GM21360 (cell line): ENCODE results near the gene RNF38.
"Not testable (repeated sequence)": the region's sequence is repeated elsewhere in the genome, so short reads cannot be mapped to it uniquely, and the experiment has no call there.

Experiments
- ATAC-seq: cut with Tn5 transposase; IDR thresholded peaks from one replicate; pipeline ENCODE4 v1.9.1; 2021; ENCODE audit warnings: mild to moderate bottlenecking, moderate library complexity; ENCODE audit not compliant: unreplicated experiment

RNF38 gene

DNA sequence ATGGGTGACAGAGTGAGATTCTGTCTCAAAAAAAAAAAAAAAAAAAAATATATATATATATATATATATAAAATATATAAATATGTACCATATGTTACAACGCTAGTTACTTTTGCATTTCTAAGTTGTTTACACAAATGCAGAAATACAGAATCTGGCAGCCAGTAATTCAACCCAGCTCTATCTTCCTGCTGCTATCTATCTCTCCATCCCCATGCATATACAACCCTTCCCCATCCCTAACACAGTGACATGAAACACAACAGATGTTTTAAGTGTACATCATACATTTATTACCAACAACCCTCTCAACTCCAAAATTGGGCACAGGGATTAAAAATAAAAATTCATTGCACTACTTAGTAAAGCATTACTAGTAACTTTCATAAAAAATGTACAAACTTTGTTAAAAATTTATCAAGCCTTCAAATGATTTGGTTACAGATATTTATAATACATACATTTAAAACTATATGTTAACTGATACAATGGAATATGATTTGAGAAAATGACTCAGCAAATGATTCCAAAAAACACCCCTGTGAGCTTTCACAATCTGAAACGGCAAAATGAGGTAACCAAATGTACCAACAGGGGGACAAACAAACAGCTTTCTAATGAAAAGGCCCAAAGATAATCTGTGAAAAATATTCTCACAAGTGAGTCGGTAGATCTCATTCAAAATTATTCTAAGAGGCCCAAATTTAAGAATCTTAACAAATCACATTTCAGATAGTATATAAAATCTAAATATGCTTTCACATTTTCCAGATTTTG, 63.8 kb downstream of the RNF38 start:
- no peak for ATAC-seq

DNA sequence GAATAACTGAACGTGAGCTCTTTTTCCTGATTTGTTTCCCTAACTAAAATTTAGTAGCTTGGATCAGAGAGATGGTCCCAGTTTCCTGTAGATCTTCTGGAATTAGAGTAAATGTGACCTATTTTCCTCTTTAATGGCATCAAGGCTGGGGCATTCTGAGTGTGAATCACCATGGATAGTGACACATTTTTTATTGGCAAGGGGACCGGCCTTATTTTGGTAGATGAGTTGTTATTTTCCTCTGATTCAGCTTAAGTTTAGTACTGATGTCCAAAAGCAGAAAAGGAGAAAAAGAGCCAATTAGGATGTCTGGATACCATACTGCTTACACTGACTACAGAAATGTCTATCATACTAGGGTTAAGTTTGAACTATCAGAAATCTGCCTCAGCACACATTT, 68.1 kb downstream of the RNF38 start:
- no peak for ATAC-seq

DNA sequence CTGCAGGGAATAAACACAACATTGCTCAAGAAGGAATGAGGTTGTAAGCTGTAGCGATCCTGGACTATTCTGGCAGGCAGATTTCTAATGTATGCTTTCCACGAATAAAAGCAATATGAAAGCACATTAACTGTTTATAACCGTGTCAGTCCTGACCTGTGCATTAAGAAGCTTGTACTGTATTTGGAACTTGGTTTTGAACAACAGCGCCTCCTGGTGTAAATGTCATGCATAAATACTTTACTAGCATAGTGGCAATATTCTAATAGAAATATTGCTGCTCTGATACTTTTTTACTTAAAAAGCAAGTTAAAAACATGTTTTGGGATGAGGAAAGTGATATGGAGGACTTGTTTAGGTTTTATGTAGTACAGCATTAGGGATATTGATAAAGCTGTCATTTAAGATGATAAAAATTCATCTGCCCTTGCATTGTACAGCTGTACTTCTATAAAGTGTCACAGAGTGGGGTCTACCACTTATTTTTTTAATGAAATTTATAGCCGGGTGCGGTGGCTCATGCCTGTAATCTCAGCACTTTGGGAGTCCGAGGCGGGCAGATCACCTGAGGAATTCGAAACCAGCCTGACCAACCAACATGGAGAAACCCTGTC, 71.2 kb downstream of the RNF38 start:
- ATAC-seq, result no peak

DNA sequence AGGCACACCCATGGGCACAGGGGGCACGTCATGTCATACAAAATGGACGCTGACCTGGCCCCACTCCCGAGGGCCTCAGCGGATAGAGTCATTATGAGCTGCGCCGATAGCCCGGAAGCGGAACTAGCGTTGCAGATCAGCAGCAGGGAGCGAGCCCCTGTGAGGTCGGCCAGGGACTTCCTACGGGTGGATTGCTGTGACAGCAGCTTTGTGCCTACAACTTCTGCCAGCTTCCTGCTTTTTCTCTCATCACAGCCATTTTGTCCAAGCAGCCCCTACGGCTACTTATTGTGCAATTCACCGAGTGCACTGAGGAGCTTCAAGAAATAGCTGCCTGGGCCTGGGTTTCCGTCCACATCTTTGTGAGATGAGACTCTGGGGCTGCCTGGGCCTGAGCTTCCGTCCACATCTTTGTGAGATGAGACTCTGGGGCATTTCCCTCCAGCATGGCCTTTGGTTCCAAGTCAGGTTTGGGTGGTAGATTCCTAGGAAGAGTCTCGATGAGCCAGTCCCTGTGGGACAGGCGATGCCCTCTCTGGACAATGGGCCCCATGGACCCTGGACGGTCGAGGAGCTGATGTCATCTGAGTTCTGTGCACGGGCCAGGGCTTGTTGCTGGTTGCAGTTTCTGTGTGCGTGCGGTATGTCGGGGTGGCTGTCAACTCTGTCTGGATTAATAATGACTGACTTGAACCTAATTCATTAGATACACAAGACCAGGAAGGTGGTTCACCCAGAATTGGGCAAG, 74.8 kb downstream of the RNF38 start:
- no peak for ATAC-seq

DNA sequence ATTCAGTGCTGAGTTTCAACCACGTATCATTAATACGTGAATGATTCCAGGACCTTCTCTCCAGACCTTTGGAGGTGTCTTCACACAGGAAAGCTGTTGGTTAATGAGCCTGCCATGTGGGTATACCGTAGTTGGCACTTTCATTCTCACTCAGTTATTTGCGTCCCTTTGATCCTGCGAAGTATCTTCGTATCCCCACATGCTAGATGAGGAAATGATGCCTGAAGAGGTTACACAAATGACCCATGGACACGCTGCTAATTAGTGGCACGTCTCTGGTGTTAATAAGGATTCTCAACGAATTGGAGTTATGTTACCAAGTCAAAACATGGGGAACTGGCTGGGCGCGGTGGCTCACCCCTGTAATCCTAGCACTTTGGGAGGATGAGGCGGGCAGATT, 76.1 kb downstream of the RNF38 start:
- no peak for ATAC-seq

DNA sequence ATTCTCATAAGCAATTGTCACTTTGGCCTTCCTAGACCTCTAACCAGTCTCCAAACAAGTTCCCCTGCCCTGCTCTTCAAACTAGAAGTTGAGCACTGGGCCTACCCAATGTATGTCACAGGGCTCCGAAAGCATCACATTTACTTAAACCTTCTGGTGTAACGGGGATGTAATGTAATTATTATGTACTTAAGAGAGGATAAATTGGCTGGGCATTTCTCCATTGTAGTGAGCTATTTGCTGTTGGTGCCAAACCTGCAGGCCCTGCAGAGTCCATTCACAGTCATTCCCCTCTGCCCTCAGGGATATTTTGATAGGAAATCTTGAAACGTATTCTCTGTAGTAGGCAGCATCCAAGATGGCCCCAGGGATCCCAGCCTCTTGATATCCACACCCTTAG, 77.6 kb downstream of the RNF38 start:
- ATAC-seq, result no peak

DNA sequence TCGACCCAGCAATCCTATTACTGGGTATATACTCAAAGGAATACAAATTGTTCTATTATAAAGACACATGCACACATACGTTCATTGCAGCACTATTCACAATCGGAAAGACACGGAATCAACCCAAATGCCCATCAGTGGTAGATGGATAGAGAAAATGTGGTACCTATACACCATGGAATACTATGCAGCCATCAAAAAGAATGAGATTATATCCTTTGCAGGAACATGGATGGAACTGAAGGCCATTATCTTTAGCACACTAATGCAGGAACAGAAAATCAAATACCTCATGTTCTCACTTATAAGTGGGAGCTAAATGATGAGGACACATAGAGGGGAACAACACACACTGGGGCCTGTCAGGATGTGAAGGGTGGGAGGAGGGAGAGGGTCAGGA, 78.2 kb downstream of the RNF38 start:
- ATAC-seq, result not testable (repeated sequence)

DNA sequence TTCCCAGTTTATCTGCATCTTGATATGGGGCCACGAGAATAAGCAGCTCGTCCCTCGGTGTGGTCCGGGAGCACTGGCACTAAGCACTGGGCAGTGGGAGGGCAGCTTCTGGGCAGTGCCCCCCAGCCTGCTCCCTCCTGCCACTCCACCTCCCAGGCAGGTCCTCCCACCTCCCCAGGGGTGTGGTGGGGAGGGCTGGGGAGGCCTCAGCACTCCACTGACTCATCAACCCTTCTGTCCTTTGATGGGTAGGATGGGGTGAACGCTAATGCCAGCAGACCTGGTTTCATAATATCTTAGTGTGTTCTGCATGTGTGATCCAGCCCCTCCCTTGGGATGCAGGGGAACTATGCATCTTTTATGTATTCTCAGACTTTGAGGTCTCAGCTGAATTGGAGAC, 79.6 kb downstream of the RNF38 start:
- ATAC-seq, result no peak

DNA sequence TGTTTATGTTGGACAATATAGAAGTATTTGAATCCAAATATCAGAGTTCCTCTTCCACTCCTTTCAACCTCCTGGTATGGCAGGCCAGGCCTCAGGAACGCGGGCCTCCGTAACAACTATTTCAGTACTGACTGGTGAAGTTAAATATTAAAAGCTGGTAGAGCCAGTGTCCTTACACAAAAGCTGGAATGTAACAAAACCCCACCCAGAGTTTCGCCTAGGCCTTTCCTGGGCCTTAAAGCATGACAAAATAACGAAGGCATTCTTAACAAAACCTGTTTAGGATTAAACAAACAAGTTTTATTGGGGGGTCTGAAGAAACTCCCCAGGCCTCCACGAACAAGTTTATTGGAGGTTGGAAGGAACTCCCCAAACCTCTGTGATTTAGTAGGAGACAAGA, 80.3 kb downstream of the RNF38 start:
- no peak for ATAC-seq

DNA sequence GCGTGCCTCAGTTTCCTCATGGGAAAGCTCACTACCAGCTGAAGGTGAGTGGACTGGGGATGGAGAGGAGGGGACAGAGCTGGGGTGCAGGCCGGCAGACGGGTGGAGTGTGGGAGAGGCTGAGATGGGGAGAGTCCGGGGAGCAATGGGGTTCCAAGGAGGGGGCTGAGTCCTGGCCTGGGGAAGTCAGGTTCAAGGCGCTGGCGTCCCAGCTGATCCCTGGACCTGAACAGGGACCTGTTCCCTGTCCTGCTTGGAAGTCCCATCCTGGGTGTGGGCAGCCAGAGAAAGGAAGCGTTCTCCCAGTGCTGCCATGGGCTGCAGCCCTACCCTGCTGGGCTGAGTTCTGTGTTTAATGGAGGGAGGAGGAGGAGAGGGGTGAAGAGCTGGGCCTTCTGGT, 80.9 kb downstream of the RNF38 start:
- ATAC-seq, result no peak

DNA sequence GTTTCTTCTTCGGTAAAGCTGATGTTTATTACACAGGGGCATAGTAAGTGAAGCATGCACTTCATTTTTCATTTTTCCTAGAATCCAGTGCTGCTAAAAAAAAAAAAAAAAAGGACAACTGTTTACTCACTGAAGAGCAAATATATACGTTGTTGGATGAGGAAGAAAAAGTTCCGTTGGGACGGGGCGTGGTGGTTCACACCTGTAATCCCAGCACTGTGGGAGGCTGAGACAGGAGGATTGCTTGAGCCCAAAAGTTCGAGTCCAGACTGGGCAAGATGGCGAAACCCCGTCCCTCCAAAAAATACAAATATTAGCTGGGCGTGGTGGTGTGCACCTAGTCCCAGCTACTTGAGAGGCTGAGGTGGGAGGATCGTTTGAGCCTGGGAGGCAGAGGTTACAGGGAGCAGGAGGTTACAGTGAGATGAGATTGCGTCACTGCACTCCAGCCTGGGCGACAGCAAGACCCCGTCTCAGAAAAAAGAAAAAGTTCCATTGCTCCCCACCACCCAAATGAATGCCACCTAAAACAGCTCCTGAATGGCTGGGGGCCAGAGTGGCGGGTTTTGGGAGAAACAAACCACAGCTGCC, 81.8 kb downstream of the RNF38 start:
- no peak for ATAC-seq

DNA sequence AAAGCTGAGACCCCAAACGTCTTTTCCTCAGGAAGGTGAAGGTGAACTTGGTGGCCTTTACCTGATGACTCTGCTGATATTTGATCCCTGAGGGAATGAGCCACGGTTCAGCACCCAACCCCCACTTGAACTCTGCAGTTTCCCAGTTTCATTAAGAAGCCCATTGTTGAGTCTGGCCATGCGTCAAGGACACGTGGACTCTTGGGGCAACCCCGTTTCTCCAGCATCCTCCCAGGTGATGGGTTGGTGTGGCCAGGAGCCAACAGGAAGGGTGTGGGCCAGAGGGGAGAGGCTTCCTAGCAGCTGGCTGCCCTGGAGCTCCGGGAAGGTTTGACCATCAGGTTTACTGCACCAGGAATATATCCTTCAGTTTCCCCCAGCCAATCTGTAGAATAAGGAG, 82.3 kb downstream of the RNF38 start:
- no peak for ATAC-seq

DNA sequence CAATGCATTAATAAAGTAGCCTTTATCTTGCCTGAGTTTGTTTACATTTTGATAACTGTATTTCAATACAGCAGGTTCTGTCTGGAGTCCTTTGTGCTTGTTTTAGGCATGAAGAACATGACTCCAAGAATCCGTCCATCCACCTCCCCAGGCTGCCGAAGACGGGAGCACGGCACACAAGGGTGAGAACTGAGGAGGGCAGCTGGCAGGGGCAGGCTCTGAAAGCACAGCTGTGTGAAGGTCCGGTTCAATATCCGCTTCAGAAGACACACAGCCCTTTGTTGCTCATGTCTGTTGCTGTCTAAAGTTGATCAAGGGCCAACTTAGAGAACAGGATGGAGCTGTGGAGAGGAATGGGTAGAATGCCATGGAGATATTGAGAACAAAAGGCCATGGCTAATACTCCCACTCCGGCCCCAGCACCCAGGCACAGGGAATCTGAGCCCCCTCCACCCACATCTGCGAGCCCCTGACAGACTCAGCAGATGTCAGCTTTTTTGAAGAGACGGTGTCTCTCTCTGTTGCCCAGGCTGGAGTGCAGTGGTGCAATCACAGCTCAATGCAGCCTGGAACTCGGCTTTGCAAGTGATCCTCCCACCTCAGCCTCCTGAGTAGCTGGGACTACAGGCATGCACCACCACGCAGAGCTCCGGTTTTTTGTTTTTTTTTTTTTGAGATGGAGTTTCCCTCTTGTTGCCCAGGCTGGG, 83.3 kb downstream of the RNF38 start:
- ATAC-seq, result no peak

DNA sequence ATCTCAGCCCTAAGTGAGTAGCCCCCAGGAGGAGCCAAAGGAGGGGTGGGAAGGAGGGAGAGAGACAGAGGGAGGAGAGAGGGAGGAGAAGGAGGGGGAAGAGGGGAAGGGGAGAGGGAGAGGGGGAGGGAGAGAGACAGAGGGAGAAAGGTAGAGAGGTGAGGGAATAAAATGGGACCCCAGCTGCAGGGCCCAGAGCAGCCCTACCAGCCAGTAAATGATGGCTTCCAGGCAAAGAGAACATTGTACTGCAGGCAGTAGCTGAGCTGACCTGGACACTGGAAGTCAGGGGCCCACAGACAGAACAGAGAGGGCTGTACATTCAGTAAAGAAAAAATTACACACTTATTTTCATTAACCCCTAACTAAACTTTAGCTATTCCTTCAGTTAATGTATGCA, 84.0 kb downstream of the RNF38 start:
- ATAC-seq, result no peak

DNA sequence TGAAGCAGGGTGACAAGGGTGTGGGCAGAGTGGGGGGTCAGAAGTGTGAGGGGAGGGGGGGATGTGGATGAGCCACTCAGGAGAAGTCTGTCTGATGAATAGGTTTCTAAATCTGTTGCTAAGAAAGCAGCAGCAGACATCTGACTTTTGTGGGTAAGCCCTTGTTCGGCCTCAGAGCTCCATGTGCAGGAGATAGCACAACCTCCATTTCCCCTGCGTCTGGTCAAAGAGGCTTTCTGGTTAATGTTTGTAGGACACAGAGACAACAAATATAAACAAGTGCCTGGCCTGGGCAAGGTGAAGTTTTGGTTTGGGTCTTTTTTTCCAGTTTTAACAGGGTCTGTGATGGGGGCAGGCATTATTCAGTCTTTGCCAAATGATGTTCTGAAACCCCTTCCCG, 84.8 kb downstream of the RNF38 start:
- ATAC-seq, result no peak

DNA sequence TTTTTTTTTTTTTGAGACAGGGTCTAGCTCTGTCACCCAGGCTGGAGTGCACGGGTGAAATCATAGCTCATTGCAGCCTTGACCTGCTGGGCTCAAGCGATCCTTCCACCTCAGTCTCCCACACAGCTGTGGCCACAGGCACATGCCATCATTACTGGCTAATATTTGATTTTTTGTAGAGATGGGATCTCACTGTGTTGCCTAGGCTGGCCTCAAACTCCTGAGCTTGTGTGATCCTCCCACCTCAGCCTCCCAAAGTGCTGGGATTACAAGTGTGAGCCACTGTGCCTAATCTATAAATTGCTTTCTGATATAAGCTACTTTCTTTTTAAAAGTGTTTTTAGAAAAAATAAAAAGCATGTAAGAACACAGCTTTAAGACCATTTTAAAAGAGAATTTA, 85.3 kb downstream of the RNF38 start:
- no peak for ATAC-seq

DNA sequence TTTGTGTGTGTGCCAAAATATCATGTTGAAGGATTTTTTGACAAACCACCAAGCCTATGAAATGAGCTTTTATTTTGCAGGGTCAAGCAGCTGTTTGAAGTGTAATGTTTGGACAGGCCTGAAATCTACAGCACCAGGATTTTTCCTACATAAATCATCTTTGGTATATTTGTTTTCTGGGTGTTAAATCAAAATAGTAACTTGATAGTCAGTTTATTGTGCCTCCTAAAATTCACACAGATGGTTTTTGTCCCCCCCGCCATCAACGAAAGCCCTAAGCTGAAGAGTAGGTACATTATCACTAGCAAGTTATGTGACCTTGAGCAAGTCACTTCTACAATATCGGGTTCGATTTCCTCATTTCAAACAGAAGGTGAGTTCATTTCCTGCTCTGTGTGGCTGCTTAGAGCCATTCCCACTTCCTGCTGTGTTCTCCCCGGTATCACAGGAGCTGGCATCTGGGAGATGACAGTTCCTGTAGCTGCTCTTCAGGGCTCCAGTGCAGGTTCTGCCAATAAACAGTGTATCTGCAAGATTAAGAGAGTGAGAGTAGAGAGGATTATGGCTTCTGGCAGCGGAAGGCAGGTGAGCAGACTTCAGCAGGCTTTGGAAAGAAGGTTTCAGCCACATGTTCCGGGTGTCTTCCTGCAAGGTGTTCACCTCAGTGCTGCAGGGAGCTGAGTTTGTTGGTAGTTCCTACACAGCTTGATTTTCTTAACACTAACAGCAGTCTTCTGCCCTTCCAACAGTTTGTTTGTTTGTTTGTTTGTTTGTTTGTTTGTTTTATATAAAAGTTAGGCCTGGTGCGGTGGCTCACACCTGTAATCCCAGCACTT, 93.4 kb downstream of the RNF38 start:
- no peak for ATAC-seq

DNA sequence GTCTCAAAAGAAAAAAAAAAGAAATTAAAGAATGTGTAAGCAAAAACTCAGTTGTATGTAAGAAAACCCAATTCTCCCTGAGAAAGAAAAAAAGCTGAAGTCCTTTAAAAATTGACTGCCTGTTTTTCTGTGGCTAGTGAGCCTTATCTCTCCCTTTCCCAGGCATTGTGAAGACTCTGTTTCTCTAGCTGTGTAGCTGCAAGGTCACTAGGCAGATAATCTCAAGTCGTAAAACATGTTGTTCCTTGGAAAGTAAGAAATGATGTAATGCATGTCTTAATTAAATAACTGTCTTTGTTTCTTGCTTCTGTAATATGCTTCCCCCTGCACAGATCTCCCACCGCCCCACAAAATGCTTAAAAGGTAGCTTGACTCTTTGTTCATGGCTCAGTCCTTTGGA, 95.7 kb downstream of the RNF38 start:
- not testable (repeated sequence) for ATAC-seq

DNA sequence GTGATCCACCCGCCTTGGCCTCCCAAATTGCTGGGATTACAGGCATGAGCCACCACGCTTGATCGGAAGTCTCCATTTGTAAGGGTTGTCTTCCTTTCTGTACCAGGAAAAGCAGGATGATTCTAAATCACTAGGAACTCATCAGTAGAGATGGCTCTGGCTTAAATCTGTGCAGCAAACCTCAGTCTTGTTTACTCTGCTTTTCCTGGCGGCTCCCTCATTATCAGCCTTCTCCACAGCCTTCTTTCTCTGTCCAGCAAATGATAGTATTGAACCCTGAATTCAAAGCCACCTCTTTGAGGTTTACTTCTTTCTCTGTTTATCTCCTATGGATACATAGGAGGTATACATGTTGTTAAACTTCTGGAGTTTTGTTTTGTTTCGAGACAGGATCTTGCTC, 98.8 kb downstream of the RNF38 start:
- no peak for ATAC-seq

DNA sequence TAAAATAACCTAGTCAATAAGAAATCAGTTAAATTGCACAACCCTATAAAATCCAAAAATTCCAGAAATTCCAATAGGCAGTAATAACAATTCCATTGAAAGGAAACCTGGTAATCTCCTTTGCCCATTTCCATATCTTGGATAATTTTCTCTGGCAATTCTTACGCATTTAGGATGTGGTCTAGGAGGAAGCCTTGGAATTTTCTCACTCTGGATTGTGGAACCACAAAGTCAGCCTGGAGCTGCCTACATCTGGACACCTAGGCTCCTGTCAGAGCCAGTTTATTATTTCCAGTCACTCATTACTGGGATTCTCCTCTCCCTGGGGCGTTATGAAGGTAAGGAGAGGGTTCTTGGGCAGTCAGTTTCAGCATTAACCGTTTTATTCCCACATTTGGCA, 101.5 kb downstream of the RNF38 start:
- ATAC-seq, result no peak
